CD4-positive, alpha-beta T cell treated with Interleukin-10 for 1 hour (primary cell): ENCODE results near the gene MYO1A.
"Not testable (repeated sequence)": the region's sequence is repeated elsewhere in the genome, so short reads cannot be mapped to it uniquely, and the experiment has no call there.

ENCODE experiments used
- DNase-seq: peaks from one replicate; pipeline ENCODE4 v3.0.0-alpha.2; 2020

MYO1A gene

DNA sequence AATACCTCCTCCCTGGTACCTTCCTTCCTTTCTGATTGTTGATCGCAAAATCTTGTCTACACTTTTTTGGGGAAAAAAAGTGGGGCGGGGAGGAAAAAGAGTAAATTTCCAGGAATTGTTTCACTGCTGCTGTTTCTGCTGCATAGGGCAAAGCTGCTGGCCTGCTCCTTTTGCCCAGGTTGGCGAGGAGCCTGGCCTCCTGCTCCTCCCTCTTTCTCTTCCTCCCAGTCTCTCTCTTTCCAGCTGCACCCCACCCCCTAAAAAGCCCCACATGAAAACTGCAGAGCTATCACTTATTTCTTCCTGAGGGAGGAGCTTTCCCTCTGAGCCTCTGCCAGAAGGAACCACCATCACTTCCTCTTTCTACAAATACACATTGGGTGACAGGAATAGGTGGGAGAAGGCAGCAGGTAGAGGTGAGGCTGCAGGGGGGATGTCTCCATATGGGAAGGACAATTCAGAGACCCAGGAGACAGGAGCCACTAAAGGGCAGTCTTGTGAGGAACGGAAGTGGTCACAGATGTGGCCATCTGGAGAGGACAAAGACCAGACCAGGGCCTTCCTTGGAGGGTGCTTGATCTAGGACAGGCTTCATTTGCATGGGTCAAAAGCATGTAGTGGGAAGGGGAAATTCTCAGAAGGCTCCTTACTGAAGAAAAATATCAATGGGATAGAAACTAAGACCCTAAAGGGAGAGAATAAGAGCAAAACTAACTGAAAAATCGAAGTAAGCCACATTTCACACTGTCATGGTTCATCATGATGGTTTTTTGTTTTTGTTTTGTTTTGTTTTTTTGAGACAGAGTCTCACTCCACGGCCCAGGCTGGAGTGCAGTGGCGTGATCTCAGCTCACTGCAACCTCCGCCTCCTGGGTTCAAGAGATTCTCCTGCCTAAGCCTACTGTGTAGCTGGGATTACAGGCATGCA, 58.3 kb downstream of the MYO1A start:
- DNase-seq, result no peak

DNA sequence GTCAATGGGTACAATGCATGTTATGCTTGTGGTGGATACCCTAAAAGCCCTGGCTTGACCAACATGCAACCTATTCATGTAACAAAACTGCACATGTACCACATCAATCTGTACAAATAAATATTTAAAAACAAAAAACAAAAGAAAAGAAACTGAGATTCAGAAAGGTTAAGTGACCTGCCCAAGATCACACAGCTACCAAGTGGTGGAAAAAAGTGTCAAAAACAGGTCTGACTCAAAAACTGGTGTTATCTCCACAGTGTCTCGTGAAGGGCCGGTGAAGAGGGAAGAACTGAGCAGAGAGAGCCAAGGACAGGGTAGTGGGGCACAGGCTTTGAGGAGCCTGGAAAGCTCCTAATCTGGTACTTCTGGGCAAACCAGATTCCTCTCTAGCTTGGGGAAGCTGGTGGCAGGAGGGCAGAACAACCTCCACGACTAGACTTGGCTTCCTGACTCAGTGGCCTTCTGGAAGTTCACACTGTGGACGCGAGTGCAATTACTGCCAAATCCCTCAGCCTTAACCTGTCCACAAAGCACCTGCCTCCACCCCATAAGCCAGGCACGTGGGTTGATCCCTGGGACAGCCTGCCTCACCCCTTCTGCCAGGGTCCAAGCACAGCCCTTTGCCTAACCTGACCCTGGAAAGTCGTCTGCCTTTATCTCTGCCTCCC, 59.1 kb downstream of the MYO1A start:
- no peak for DNase-seq

DNA sequence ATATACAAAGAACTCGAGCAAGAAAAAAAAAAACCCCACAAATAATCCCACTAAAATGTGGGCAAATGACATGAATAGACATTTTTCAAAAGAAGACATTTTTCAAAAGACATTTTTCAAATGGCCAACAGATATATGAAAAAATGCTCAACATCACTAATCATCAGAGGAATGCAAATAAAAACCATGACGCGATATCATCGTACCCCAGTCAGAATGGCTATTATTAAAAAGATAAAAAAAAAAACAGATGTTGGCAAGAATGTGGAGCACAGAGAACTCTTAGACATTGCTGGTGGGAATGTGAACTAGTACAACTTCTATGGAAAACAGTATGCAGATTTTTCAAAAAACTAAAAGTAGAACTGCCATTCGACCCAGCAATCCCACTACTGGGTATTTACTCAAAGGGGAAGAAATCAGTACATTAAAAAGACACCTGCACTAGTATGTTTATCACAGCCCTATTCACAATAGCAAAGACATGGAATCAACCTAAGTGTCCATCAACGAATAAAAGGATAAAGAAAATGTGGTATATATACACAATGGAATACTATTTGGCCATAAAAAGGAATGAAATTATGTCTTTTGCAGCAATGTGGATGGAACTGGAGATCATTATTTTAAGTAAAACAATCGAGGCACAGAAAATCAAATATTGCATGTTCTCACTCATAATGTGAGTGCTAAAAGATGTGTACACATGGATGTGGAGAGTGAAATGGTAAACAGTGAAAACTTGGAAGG, 59.9 kb downstream of the MYO1A start:
- DNase-seq, result no peak

DNA sequence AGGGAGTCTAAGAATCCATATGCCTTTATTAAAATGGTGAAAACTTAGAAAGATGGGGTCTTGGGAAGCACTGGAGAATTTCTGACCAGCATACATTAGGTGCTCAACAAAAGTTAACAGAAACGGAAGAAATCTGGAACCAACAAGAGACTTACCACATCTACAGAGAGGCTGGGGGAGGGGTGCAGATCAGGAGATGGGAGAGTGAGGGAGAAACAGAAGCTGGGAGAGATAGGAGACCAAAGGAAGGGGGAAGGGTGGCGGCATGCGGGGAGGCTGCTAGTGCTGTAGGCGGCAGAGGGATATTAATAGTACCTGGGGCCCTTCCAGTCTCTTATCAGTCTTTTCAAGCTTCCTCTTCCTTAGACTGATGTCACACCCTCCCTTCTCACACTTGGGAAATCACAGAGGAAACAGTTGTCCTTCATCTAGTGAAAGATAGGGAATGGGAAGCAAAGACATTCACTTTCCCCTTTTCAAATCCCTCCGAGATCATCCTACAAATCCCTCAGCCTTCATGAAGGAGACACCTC, 61.7 kb downstream of the MYO1A start:
- DNase-seq, result no peak

DNA sequence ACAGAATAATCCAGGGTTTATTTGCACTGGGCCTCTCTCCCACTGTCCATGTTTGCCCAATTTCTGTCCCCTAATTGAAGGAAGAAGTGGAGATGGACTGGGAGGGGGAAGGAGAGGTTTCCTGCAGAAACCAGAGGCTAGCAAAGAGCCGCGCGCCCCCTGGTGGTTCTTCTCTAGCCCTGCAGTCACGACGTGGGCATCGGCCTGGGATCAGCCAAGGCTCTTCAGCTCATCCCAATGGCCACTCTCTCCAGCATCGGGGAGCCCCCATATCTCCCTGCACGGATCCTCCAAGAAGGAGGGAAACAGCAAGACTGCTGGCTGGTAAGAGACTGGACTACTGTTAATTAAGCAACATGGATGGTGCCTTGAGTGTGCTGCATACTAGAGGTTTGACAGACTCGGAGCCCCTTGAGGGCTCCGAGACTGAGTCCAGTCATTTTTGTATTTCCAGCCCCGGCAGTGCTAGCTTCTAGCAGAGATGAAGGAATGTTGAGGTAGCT, 62.3 kb downstream of the MYO1A start:
- peak; percentile 74 for DNase-seq

DNA sequence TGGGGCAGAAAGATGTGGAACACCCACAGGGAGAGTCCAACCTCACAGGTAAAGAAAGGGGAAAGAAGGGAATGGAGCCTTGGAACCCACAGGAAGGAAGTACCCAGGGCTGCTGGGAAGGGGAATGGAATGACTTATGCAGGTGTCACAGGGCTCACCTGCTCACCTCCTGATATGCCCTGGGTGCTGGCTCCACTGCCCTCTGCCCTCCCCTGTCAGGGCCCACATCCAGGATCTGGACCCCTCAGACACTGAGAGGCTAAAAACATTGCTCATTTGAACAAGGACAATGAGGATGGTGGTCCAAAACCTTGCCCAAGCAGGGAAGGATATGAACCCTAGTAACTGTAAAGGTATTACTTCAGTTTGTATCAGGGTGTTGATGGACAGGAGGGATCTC, 62.9 kb downstream of the MYO1A start:
- no peak for DNase-seq

DNA sequence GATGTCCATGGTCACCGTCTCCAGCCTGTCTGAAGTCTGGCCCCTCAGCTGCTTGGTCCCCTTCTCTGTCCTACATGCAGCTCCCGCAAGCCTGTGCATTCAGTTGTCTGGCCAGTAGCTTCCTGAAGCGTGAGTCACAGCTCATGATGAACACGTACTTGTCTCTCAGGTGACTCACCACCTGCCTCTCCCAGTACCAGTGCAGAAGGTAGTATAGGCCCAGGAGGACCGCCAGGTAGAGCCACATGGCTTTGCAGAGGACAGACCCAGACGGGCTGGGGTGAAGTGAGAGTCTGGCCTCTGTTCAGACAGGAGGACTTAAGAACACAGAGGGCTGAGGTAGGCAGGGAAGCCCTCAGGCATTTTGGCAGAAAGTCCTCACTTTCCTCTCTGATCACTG, 64.2 kb downstream of the MYO1A start:
- not testable (repeated sequence) for DNase-seq

DNA sequence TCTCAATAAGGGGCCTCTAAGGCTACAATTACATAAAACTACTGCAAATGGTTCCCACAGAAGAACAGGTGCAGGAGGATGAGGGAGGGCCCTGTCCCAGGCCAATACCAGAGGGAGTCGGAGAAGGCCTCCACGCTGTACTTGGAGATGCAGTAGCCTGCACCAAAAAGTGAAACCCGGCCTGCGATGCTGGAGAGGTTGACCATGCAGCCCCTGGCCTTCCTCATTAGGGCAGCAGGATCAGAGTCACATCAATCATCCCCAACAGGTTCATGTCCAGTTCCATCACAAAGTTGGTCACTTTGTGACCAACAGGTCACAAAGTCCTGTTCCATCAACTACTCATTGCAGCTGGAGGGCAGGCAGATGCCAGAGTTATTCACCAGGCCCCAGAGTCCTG, 66.5 kb downstream of the MYO1A start:
- no peak for DNase-seq

DNA sequence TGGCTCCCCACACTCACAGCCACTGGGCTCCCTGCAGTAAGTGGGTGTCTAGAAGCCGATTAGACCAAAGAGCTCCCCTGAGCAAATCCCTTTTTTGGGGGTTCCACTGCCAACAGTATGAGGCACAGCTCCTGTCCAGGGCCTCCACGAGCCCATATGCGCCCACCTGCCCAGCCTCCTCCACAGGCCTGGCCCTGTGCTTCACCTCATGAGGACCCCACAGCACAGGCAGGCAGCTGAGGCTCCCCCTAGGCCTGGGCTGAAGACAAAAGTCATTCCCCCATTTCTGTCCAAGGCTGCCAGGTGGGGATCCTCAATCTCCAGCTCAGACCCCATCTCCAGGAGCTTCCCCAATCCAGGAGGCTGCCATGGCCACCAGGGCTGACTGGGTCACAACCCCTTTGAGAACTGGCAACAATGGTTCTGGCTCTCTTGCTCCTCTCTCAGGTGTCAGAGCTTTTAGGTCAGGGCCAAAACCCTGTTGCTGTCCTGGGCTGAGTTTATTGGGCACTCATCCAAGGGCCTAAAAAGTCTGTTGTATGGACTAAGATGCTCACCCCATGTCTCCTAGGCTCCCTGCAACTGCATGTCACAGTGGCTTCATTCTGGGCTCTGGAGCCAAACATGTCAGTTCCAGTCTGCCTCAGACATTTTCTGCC, 67.2 kb downstream of the MYO1A start:
- DNase-seq, result not testable (repeated sequence)

DNA sequence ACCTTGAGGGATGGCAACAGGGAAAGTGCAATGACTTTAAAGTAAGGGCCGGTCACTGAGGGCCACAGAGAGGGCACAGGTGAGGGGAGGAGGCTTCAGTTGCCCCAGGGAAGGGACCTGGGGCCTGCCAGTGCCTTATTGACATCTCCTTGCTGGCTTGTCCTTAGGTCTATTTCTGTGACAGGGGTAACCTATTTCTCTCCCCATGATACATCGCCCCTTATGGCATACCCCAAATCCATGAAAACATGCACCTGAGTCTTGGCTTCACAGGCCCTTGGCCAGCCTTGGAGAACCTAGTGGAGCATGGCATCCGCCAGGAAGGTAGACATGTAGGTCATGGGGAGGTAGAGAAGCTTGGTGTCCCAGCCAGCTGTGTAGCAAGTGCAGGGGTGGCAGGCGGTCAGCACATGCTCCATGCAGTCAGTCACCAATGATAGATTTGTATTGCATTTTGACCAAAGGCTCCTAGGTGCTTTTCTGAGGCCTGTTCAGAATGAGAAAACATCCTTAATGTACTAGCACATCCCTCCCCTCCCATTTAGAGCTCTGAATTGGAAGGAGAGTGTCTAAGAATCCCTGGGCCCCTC, 68.9 kb downstream of the MYO1A start:
- no peak for DNase-seq

DNA sequence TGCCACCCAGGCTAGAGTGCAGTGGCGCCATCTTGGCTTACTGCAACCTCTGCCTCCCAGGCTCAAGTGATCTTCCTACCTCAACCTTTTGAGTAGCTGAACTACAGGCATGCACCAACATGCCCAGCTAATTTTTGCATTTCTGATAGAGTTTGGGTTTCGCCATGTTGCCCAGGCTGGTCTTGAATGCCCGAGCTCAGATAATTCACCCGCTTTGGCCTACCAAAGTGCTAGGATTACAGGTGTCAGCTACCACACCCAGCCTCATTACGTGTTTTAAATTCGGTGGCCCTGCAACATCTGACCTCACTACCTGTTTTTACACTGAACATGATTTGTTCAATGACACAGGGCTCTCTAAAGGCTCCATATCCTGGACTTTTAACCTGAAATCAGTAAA, 69.7 kb downstream of the MYO1A start:
- DNase-seq, result no peak

DNA sequence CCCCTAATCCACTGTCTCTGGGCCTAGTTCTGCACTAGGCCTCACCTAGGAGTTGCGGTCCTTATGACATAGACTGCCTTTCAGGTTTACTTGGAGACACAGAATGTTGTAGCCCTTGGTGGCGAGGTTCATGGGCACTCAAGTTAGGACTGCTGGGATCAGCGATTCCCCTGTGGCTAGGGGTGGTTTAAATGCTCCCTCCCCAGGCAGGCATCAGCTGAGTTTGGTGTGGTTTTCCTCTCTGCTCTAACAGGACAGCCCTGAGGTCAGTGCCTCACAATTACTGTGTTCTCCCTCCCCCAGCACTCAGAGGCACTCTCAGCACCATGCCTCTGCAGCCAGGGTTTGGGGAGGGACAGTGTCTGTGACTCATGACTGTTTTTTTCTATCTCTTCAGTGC, 70.3 kb downstream of the MYO1A start:
- no peak for DNase-seq
